ENCODE measurements around the gene SPECC1L.

GRCh38 chr22:24324137-24324536, 53.5 kb downstream of the SPECC1L start:
- TF ChIP-seq, protein P1, sequence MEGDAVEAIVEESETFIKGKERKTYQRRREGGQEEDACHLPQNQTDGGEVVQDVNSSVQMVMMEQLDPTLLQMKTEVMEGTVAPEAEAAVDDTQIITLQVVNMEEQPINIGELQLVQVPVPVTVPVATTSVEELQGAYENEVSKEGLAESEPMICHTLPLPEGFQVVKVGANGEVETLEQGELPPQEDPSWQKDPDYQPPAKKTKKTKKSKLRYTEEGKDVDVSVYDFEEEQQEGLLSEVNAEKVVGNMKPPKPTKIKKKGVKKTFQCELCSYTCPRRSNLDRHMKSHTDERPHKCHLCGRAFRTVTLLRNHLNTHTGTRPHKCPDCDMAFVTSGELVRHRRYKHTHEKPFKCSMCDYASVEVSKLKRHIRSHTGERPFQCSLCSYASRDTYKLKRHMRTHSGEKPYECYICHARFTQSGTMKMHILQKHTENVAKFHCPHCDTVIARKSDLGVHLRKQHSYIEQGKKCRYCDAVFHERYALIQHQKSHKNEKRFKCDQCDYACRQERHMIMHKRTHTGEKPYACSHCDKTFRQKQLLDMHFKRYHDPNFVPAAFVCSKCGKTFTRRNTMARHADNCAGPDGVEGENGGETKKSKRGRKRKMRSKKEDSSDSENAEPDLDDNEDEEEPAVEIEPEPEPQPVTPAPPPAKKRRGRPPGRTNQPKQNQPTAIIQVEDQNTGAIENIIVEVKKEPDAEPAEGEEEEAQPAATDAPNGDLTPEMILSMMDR (IDR thresholded peaks at IDR 0.05): no peak
- no peak for TF ChIP-seq POLR2AphosphoS5 (IDR thresholded peaks at IDR 0.05)
